ENCODE data around the gene BPIFA2. TPM values are rescaled to one million over a fixed set of nuclear protein-coding genes. Genes with fewer than 3 reads are reported as not detected.

BPIFA2 gene
- total RNA-seq, 6 experiments from 2014 or later, result not detected

DNA sequence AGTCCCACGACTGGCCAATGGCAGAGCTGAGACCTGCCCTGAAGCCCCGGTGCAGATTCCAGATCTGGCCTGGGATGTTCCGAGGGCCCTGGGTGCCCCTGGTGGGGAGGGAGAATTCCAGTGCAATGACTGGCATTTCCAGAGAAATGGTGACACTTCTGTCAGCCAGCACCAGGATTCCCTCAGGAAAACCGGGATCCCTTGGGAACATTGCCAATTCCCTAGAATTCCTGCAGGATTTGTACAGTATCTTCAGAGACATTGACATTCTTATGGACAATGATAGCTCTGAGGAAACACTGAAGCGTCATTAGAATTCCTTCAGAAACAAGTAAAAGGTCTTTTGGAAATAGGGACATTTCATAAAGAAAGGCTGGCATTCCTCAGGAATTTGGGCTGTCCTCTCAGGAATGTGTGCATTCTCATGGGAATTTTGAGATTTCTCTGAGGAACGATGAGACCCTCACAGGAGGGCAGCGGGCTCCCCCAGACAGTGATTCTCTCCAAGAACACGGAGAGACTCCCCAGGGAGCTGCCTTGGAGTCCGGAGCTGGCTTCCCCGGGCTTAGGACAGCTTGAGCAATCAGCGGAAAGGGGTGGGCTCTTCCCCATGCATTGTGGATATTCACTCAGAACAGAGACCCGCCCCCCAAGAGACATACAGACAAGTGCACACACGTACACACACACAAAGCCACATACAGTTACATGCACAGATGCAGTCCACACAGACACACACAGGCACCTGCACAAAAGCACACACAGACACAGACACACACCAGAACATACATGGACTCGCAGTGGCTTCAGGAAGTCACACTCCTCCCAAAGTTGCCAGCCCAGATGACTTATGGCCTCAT, 35.2 kb upstream of the BPIFA2 start:
- Mint-ChIP-seq H3K4me1 (ENCODE audit: low read depth) (no peaks in the 10 kb centered on the region), H3K4me3 (no peak overlapping the region), H3K36me3 (ENCODE audit: low read depth) (no peaks in the 10 kb centered on the region), H3K9me3 (peaks cover 8% of the 10 kb centered on the region; the same call in 1 of the 2 replicates), H3K27me3 (ENCODE audit: insufficient read depth) (peaks cover 8% of the 10 kb centered on the region), H3K27ac (no peak overlapping the region)
- TF ChIP-seq, protein P1, sequence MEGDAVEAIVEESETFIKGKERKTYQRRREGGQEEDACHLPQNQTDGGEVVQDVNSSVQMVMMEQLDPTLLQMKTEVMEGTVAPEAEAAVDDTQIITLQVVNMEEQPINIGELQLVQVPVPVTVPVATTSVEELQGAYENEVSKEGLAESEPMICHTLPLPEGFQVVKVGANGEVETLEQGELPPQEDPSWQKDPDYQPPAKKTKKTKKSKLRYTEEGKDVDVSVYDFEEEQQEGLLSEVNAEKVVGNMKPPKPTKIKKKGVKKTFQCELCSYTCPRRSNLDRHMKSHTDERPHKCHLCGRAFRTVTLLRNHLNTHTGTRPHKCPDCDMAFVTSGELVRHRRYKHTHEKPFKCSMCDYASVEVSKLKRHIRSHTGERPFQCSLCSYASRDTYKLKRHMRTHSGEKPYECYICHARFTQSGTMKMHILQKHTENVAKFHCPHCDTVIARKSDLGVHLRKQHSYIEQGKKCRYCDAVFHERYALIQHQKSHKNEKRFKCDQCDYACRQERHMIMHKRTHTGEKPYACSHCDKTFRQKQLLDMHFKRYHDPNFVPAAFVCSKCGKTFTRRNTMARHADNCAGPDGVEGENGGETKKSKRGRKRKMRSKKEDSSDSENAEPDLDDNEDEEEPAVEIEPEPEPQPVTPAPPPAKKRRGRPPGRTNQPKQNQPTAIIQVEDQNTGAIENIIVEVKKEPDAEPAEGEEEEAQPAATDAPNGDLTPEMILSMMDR (IDR thresholded peaks at IDR 0.05), result no peak
- DNase-seq, result no peak

DNA sequence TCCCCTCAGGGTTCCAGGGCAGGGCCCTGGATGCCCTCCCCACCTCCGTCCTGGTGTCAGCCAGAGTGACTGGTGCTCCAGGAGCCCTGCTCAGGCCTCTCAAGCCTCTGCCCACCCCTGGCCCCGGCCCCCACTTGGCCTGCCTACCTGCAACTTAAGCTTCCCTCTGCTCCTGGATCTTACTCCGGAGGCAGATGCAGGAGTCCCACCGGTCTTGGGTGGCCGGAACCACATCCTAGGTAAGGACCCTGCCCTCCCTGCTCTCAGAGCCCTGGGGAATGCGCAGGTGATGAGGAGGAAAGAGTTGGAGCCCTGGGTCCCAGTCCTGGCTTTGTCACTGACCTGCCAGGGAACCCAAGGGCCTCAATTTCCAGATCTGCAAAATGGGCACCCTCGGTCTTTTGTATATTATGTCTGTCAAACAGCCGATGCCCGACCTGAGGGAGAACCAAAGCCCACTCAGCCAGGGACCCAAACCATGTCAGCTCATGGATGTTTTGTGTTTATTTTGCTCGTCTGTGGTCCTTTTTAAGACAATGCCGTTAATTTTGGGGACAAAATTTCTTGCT, 34.5 kb upstream of the BPIFA2 start:
- Mint-ChIP-seq H3K27ac (no peak overlapping the region), H3K4me1 (ENCODE audit: low read depth) (no peaks in the 10 kb centered on the region), H3K4me3 (no peak overlapping the region), H3K9me3 (peaks cover 8% of the 10 kb centered on the region; the same call in 1 of the 2 replicates), H3K27me3 (ENCODE audit: insufficient read depth) (peaks cover 8% of the 10 kb centered on the region), H3K36me3 (ENCODE audit: low read depth) (no peaks in the 10 kb centered on the region)
- no peak for DNase-seq
- TF ChIP-seq, protein P1 (IDR thresholded peaks at IDR 0.05), result no peak

DNA sequence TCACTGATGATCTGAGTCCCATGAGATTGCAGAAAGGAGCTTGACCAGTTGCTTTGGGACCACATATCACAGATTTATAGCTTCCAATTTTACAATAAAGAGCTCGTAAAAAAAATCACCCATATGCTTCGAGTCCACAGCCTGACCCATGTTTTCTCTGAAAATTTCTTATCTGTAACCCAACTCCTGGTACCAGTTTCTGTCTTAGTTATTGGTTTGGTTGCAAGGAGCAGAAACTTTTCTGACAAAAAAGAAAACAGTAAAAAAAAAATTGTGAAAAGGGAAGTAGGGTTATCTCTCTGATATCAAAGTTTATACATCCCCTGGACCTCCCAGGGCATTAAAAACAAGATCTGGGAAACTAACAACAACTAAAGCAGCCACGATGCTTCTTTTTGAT, 30.8 kb upstream of the BPIFA2 start:
- H3K27me3 Mint-ChIP-seq (ENCODE audit: insufficient read depth), result no peaks in the 10 kb centered on the region; the same call in none of the 2 replicates
- no peaks in the 10 kb centered on the region for H3K4me1 Mint-ChIP-seq (ENCODE audit: low read depth)
- no peaks in the 10 kb centered on the region for H3K36me3 Mint-ChIP-seq (ENCODE audit: low read depth)

DNA sequence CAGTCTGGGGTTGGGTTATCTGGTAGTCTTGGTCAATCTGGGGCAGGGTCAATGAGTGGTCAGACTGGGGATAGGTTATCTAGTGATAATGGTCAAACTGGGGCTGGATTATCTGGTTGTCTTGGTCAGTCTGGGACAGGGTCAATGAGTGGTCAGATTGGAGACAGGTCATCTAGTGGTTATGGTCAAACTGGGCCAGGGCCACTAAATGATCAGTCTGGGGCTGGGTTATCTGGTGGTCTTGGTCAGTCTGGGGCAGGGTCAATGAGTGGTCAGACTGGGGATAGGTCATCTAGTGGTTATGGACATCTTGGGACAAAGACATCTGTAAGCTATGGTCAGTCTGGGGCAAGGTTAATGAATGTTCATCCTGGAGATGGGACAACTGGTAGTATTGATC, 28.5 kb upstream of the BPIFA2 start:
- no peak for DNase-seq
- no peaks in the 10 kb centered on the region for H3K4me1 Mint-ChIP-seq (ENCODE audit: low read depth)
- H3K27me3 Mint-ChIP-seq (ENCODE audit: insufficient read depth), result no peaks in the 10 kb centered on the region; the same call in none of the 2 replicates
- H3K36me3 Mint-ChIP-seq (ENCODE audit: low read depth), result no peaks in the 10 kb centered on the region
- H3K9me3 Mint-ChIP-seq, result peaks cover 8% of the 10 kb centered on the region; the same call in 1 of the 2 replicates
- H3K27ac Mint-ChIP-seq, result no peak overlapping the region
- no peak overlapping the region for H3K4me3 Mint-ChIP-seq
- TF ChIP-seq, protein P1 (IDR thresholded peaks at IDR 0.05), result no peak

More for the DNA sequence above, 30.8 kb upstream of the BPIFA2 start:
- peaks cover 8% of the 10 kb centered on the region; the same call in 1 of the 2 replicates for H3K9me3 Mint-ChIP-seq
- no peak for DNase-seq
- H3K4me3 Mint-ChIP-seq, result no peak overlapping the region
- H3K27ac Mint-ChIP-seq, result no peak overlapping the region
- TF ChIP-seq, protein P1 (IDR thresholded peaks at IDR 0.05), result no peak

DNA sequence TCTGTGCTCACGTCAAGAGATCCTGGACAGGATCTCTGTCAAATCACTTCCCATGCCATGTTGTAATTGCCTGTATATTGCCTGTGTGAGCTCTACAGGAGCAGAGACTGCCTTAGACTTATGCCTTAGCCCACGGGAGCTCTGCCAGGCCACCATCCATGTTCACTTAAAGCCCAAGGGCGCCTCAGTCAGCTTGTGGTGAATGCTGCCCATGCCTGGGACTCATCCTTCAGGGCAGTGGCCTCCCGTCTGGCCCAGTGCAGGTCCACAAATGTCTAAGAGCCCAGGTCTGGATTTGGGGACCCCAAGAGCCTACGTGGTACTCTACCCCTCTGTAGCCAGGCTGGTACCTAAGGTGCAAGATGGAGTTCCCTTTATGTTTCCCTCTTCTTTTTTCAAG, 22.4 kb upstream of the BPIFA2 start:
- Mint-ChIP-seq H3K4me3 (no peak overlapping the region), H3K9me3 (no peaks in the 10 kb centered on the region; the same call in 1 of the 2 replicates), H3K27me3 (ENCODE audit: insufficient read depth) (peaks cover 7% of the 10 kb centered on the region; the same call in 1 of the 2 replicates), H3K36me3 (ENCODE audit: low read depth) (no peaks in the 10 kb centered on the region), H3K27ac (no peak overlapping the region), H3K4me1 (ENCODE audit: low read depth) (no peaks in the 10 kb centered on the region)
- DNase-seq, result no peak
- TF ChIP-seq, protein P1 (IDR thresholded peaks at IDR 0.05), result no peak
